Stimulated activated CD8-positive, alpha-beta memory T cell treated with anti-CD3 and anti-CD28 coated beads, Interleukin-4, amount 100 ng/mL, for 48 hours (primary cell): ENCODE measurements around the gene ZSWIM9.

ENCODE experiments used
- DNase-seq: peaks from one replicate; pipeline ENCODE4 v3.0.0-alpha.2; 2020

The ZSWIM9 gene

DNA sequence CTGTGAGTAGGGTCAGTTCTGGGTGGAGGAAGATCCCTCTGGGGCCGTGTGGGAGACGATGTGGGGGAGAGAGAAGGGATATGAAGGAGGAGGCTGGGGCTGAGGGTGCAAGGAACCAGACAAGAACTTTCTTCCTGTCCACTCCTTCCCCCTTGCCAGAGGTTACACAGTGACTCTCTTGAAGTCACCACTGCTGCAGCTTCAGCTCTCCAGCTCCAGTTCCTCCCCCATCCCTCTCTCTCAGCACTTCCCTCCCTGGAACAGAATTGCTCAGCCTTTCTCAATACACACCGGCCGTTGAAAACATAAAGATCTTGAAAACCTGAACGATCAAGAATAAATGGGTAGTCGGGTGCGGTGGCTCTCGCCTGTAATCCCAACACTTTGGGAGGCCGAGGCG is 5.1 kb downstream of the ZSWIM9 start:
- DNase-seq = no peak

DNA sequence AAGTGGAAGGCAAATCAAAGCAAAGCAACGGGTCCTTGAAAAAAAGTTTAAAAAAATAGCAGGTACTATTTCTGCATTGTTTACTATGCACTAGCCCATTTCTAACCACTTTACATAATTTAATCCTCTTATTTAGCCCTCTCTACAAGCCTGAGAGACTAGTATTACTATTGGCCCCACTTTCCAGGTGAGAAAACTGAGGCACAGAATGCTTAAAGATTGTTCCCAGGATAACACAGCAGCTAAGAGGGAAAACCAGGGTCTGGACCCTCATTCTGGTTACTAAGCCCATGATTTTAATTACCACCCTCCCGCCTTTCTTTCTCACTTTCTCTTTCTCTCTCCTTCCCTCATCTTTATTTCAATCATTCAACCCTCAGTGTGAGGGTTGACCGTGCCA is 5.7 kb downstream of the ZSWIM9 start:
- no peak for DNase-seq

GRCh38 chr19:48181505-48181904 is 11.0 kb downstream of the ZSWIM9 start:
- DNase-seq = no peak

DNA sequence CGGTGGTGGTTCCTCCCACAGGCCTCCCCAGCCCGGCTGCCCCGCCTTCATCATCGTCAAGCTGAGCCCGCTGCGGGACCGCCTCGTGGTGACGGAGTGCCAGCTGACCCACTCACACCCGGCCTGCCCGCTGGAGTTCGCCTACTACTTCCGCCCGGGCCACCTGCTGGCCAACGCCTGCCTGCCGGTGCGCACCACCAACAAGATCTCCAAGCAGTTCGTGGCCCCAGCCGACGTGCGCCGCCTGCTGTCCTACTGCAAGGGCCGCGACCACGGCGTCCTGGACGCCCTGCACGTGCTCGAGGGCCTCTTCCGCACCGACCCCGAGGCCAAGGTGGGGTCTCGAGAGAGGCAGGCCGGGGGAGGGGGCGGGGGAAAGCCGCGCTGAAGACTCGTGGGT is 12.0 kb downstream of the ZSWIM9 start:
- no peak for DNase-seq

- DNase-seq = no peak
Observed at GRCh38 chr19:48183356-48183755, 12.9 kb downstream of the ZSWIM9 start.

GRCh38 chr19:48186015-48186414 is 15.5 kb downstream of the ZSWIM9 start:
- no peak for DNase-seq

- DNase-seq = no peak
Observed at GRCh38 chr19:48186541-48186991, 16.1 kb downstream of the ZSWIM9 start.

GRCh38 chr19:48190288-48190884 is 19.9 kb downstream of the ZSWIM9 start:
- DNase-seq = peak; percentile 53

GRCh38 chr19:48190885-48191284 is 20.4 kb downstream of the ZSWIM9 start:
- no peak for DNase-seq

DNA sequence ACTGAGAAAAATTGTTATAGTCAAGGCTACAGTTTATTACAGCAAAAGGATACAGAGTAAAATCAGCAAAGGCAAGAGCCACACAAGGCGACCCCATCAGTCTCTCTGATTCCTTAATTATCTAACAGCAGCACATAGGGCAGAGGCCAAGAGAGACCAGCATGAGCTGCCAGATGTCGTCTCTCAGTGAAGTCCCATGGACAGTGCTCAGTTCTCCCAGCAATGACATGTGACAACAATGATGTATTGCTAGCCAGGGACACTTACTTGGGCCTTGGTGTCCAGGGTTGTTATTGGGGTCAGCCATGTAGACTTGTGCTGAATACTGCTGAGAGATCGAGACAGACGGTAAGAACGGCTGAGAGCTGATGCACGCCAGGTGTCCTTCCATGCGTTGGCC is 22.3 kb downstream of the ZSWIM9 start:
- DNase-seq = no peak

- peak; percentile 57 for DNase-seq
Observed at GRCh38 chr19:48194041-48194843, 23.8 kb downstream of the ZSWIM9 start.

GRCh38 chr19:48194844-48195830 is 24.7 kb downstream of the ZSWIM9 start:
- DNase-seq = no peak

DNA sequence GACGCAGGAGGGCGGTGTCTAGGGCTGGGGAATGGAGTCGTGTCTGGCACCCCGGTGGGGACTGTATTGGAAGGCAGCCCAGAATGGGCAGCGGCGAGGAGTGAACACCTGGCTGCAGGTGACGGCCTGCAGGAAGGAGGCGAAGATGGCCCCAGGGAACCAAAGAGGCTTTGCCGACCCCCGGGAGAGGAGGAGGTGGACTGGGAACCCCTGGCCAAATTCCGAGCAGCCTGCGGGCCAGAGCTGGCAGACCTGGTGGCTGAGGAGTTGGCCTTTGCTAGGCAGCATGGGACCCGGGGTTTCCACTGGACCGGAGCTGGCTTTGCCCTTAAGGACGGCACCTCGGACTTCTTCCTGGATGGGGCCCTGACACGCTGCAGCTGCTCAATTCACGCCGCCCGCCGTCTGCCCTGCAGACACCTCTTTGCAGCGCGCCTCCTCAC is 25.9 kb downstream of the ZSWIM9 start:
- DNase-seq = no peak

- no peak for DNase-seq
Observed at GRCh38 chr19:48196933-48197665, 26.6 kb downstream of the ZSWIM9 start.

- peak; percentile 38 for DNase-seq
Observed at GRCh38 chr19:48203222-48203793, 32.8 kb downstream of the ZSWIM9 start.

DNA sequence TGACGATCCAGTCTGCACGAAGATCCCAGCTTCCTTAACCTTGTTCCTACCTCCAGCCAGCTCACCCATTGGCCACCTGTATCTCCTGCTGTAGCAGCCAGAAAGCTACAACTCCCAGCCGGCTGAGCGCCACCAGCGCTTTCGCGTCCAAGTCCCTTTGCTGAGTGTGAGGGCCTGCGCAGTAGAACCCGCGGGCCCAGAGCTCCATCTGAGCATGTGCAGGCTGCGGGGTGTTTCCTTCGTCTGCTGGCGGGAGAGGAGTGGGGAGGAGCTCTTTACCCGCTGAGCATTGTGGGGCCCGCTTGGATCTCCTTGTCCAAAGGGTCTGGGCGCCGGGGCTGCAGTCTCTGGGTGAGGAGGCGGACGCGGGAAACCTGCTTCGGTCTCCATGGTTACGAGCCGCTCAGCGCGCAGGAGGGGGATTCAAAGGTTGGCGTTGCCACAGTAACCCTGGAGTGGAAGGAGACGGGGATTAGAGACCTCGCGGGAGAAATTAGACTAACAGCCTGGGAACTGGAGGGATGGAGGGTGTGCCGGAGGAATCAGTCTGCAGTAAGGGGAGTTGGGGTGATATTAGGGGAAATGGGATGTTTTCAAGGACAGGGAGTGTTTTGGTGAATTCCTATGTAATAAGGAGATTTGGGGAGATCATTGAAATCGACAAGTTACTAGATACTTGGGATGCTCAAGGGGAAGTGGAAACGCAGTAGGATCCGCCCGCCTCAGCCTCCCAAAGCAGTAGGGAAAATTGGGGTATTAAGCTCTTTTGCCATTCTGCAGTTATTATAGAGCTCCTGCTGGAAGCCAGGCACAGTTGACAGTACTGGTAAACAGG is 33.5 kb downstream of the ZSWIM9 start:
- peak; percentile 93 for DNase-seq

GRCh38 chr19:48206397-48207093 is 36.1 kb downstream of the ZSWIM9 start:
- DNase-seq = no peak

DNA sequence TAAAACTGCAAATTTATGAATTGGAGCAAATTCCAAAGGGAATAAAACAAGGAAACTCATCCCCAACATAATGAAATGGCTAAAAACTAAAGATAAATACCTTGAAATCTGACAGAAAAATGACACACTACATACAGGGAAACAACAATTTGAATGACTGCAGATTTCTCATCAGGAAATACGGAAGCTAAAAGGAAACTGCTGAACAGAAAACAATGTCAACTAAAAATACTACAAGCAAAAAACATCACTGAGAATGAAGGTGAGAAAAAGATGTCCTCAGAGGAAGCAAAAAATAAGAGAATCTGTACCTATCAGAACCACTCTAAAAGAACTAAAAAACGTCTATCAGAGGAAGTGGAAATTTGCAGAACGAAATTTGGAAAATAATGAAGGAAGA is 39.5 kb downstream of the ZSWIM9 start:
- no peak for DNase-seq

DNA sequence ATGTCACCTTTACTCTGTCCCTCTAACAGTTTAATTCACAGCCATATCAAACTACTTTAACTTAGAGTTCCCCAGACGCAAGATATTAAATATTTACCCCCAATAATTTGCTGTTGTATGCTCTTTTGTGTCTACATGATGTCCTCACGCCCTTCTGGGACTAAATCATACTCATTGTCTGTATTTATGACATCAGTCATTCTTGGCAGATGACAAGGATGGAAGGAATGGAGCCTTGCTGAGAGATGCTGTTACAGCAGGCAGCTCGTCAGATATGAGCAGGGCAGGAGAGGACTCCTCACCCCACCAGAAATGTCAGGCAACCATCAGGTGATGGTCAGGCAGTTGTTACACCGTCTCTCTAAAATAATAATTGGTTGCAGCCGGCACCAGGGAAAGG is 43.5 kb downstream of the ZSWIM9 start:
- DNase-seq = no peak

GRCh38 chr19:48216933-48217332 is 46.5 kb downstream of the ZSWIM9 start:
- DNase-seq = no peak

DNA sequence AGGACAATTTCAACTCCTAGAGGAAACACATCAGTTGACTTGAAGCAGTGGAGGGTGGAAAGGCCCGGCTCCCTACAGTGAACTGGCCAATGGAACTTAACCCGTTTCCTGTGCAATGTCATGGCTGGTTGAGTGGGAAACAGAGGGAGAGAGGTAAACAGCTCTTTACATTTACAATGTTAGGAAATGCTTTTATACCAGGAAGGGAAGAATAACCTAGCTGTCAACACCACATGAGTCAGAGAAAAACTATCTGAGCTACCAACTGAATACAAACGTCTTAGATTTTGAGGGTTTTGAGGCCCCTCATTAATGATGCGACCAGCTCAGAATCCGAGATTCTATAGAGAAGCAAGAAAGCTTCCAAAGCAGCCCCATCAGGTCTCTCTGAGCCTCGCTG is 48.5 kb downstream of the ZSWIM9 start:
- DNase-seq = no peak
